Omental fat pad (tissue), 4 donors: ENCODE measurements around the gene RYR1. TPM values are rescaled to one million over a fixed set of nuclear protein-coding genes. Genes with fewer than 3 reads are reported as not detected.

Experiments used
- ATAC-seq: fragments of 150-250 bp; one replicate; pipeline ENCODE4 v1.9.1; 2016; ENCODE audit warnings: mild to moderate bottlenecking, moderate library complexity; ENCODE audit not compliant: low FRiP score
- DNase-seq: peaks from one replicate; pipeline ENCODE4 v3.0.0-alpha.2; 2019; ENCODE audit warnings: low spot score
- CTCF ChIP-seq, 3 donors: fragments of 450-650 bp; IDR thresholded peaks; one replicate each; pipeline ENCODE4 v1.5.1; 2016 to 2017; ENCODE audit warnings: antibody characterized with exemption in 3 of 3, mild to moderate bottlenecking in 3 of 3, moderate library complexity in 2 of 3
- total RNA-seq, 4 donors: library from RNA; depleted of rRNA; stranded (reverse); fragments of >200 nt; gene quantifications; one replicate each; pipeline ENCODE4 v1.1.0, GENCODE V29; 2016

Gene RYR1
- total RNA-seq, 4 donors from 2014 or later: 1.9 to 3.6 (median 3.3) TPM

- no peak for TF ChIP-seq CTCF (IDR thresholded peaks at IDR 0.05)
- no peak for DNase-seq
- no peak for ATAC-seq
Observed at GRCh38 chr19:38386971-38387549, 46.4 kb upstream of the RYR1 start.

- DNase-seq (peak; percentile 53), ATAC-seq (peak; percentile 49)
- no peak for TF ChIP-seq CTCF (IDR thresholded peaks at IDR 0.05)
Observed at GRCh38 chr19:38387550-38388348, 45.7 kb upstream of the RYR1 start, which contains the start of gene GGN. Gene GGN, minus strand, starts transcription at chr19:38388034. Its CDS starts 773 bp downstream, at chr19:38387261.

GRCh38 chr19:38388349-38389100, 45.0 kb upstream of the RYR1 start, which contains the start of gene SPRED3:
Gene SPRED3, plus strand, starts transcription at chr19:38388697. Its CDS starts 1,606 bp downstream, at chr19:38390303.
- no peak for TF ChIP-seq CTCF (IDR thresholded peaks at IDR 0.05)
- DNase-seq (no peak), ATAC-seq (peak; percentile 6)

DNA sequence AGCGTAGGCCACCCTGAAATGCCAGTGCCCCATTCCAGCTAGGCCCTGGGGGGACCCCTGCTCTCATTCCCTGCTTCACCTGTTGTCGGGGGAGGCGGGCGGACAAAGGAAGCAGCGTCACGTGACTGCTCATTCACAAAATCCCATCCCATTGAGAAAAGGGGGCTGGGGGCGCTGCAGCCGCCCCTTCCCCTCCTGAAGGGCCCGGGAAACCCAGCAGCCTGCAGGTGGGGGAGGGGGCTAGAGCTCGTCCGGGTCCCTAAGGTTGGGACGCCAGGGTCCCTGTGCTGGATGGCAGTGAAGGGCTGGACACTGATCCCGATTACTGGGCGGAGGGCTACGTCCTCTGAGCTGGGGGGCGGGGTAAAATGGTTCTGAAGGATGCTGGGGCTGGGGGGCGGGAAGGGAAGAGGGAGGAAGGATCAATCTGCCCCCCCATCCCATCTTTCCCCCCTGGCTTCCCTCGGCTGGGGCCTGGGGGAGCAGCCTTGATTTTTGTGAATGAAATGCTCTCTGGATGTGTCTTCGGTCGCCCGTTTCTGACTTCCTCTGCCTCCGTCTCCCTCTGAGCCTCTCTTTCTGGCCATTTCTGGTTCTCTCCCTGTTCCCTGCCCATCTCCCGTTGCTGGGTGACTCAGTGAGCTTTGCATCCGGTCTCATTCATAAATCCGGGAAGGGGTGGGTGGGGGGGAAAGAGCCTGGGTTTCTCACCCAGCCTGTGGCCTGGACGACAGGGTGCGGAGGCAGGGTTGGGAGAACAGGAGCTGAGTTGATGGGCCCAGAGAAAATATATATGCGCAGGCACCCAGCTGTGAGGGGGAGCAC, 44.2 kb upstream of the RYR1 start:
- ATAC-seq: no peak
- no peak for DNase-seq
- no peak for TF ChIP-seq CTCF (IDR thresholded peaks at IDR 0.05)

- no peak for TF ChIP-seq CTCF (IDR thresholded peaks at IDR 0.05)
- no peak for DNase-seq
- no peak for ATAC-seq
Observed at GRCh38 chr19:38389957-38390924, 43.2 kb upstream of the RYR1 start.
